ENCODE results near the gene UNC13A.

- TF ChIP-seq CTCF (IDR thresholded peaks at IDR 0.05) (no peak), POLR2A (IDR thresholded peaks at IDR 0.05) (no peak), POLR2AphosphoS5 (IDR thresholded peaks at IDR 0.05) (no peak)
Measured at GRCh38 chr19:17726136-17726741, 38.1 kb upstream of the UNC13A start.
